GM21737 (cell line): ENCODE measurements around the gene EYA2.

ENCODE experiments used
- ATAC-seq: cut with Tn5 transposase; IDR thresholded peaks from one replicate; pipeline ENCODE4 v1.9.1; 2021; ENCODE audit warnings: mild to moderate bottlenecking, moderate library complexity; ENCODE audit not compliant: unreplicated experiment

The EYA2 gene

GRCh38 chr20:46999801-47000465, 105.3 kb downstream of the EYA2 start:
- ATAC-seq = no peak

DNA sequence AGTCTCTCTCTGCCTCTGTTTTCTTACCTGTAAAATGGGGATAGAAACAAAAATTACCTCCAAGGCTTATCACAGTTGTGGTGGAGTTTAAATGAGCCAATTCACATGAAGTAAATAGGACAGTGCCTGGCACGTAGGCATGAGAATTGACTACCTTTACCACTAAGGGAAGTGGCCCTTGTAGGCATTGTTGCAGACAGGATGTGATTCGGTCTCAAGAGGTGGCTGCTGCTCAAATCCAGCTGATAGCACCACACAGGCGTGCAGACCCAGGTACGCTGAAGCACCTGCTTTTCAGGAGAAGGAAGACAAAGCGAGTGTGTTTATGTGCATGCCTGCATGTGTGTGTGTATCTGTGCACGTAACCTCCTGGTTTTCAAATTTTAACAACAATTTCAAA, 108.6 kb downstream of the EYA2 start:
- no peak for ATAC-seq

DNA sequence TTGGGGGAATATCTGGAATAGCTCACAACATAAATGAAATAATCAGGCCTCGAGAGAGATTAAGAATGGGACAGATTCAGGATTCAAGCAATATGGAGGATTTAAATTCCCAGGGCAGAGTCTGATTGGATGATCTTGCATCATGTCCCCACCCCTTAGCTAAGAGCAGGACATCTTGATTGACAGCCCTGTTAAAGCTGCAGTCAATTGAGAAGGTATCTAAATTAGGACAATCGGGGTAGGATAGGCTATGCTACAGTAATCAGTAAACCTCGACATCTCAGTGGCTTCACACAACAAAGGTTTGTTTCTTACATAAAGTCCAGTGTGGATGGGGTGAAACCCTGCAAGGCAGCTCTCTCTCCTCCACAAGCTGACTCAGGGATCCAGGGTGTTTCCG, 109.5 kb downstream of the EYA2 start:
- ATAC-seq = no peak

- no peak for ATAC-seq
These were observed 113.4 kb downstream of the EYA2 start for GRCh38 chr20:47007826-47008655.

DNA sequence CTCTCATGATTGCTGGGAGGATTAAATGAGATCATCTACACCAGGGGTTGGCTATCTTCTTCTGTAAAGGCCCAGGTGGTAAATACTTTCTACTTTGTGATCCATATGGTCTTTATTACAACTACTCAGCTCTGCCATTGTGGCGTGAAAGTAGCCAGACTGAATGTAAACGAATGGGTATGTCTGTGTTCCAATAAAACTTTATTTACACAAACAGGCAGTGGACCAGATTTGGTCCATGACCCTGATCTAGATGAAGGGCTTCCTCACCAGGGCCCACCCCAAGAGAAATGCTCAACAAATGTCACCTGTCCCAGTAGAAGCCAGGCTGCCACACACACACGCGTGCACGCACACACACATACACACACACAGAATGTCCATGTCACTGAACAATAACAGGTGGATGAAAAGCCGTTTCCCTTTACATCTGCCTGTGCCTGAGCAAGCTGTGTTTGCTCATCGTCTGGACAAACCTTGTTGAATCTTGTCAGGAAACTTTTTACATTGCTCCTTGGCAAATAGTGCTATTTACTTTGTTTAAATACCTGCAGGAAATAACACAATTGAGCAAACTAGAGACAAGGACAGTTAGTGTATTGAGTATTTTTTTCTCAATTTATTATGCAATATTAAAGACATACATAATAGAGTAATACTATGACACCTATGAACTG, 114.3 kb downstream of the EYA2 start:
- no peak for ATAC-seq

DNA sequence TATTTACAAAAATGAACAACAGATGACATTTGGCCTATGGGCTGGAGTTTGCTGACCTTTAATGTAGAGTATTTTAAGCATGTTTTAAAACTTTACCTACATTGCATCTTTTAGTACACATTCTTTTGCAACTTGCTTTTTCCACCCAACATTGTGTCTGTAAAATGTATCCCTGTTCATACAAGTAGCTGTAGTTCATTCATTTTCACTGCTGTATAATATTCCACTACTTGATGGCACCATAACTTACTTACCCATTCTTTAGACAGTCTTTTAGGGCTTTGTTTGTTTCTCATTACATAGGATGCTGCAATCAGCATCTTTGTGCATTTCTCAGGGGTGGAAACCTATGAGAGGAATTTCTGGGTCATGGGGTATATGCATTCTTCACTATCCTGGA, 115.1 kb downstream of the EYA2 start:
- no peak for ATAC-seq

GRCh38 chr20:47011984-47012383, 117.3 kb downstream of the EYA2 start:
- no peak for ATAC-seq

DNA sequence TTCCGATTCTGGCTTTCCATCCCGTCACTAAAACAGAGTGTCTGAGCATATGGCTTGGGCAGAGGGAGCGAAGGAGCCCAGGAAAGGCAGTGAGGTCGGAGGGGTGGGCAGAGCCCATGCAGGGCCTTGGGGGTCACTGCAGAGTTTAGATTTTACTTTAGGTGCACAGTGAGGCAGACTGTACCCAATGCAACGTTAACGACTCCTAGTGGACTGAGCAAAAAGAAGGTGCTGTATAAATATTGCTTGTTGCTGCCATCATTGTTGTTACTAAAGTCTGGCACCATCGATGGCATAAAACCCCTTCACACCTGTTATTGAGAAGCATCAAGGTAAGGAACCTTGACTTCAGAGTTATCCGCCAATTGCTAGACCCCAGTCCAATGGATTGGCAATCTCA, 119.0 kb downstream of the EYA2 start:
- ATAC-seq = no peak

- no peak for ATAC-seq
These were observed 121.5 kb downstream of the EYA2 start for GRCh38 chr20:47016068-47016664.

DNA sequence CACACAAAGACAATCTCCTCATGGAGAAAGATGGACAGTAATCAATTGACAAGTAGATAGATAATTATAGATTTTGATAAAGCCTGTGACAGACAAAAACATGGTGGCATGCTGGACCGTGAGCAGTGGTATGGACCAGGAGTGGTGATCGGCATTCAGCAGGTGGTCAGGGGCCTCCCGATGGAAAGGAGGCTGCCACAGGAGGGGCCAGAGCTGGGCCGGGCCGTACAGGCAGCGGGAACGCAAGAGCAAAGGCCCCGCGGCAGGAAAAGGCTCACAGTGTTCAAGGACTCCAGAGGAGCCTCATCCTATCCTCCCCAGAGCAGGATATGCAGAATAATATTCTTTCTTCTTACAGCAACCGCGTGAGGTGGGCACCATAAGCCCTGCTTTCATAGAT, 123.7 kb downstream of the EYA2 start:
- no peak for ATAC-seq

DNA sequence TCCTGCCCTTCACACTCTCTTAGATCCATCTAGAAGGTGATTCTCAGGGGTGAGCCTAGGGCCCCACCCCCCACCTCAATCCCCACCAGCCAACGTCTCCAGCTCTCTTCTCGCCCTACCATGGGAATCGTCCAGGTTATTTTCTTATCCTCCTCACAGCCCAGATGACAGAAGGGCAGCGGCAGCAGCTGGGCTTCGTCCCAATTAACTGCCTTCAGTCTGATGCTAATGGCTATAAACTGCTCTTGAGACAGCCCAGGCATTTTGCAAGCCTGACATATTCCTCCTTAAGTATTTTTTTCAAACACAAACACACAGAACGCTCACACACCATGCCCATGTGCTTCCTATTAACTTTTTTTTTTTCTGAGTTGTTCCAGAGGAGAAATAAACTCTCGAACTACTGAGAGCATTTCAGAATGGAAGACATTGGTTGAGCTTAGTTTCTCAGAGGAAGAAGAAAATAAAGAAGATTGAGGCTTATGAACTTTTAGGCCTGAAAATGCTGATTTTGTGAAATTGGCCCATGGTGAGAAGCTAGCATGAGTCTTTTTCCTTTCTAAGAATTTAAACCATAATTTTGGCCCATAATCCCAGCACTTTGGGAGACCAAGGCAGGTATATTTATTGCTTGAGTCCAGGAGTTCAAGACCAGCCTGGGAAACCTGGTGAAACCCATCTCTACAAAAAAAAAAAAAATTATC, 124.6 kb downstream of the EYA2 start:
- no peak for ATAC-seq

- ATAC-seq = no peak
These were observed 125.6 kb downstream of the EYA2 start for GRCh38 chr20:47020231-47020630.

GRCh38 chr20:47021850-47022249, 127.2 kb downstream of the EYA2 start:
- no peak for ATAC-seq

GRCh38 chr20:47024461-47024937, 129.9 kb downstream of the EYA2 start:
- no peak for ATAC-seq

- ATAC-seq = no peak
These were observed 132.4 kb downstream of the EYA2 start for GRCh38 chr20:47027042-47027441.

DNA sequence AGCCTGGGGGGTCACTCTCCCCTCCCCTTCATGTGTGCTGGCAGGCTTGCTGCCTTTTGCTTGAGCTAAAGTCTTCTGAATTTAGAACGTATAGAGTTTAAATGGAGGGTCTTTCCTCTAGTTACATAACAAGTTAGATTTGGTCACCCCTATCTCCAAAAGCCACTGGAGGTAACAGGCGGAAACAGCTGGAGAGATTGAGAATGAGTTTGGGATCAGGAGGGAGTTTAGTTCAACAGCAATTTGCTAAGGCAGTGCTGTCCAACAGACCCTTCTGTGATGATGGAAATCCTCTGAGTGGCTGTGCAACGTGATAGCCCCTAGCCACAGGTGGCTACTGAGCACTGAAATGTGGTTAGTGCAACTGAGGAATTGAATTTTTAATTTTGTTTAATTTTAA, 132.8 kb downstream of the EYA2 start:
- ATAC-seq = no peak

- no peak for ATAC-seq
These were observed 133.8 kb downstream of the EYA2 start for GRCh38 chr20:47028487-47028886.

- no peak for ATAC-seq
These were observed 135.2 kb downstream of the EYA2 start for GRCh38 chr20:47029845-47030244.

GRCh38 chr20:47030271-47030810, 135.7 kb downstream of the EYA2 start:
- no peak for ATAC-seq

DNA sequence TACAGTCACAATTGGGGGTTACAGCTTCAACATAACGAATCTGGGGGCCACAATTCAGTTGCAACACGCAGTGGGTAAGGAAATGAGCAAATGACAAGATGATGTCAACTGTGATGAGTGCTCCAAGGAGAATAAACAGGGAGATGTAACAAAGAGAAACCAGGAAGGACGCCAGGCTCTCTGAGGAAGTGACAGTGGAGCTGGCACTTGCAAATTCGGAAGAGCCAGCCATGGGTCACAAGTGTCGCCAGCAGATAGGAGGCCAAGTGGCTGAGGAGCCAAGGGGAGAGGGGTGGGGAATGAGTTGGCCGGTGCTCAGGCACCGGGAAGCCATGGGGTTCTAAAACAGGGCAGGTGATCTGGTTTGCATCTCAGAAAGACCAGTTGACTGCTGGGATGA, 136.4 kb downstream of the EYA2 start:
- no peak for ATAC-seq

DNA sequence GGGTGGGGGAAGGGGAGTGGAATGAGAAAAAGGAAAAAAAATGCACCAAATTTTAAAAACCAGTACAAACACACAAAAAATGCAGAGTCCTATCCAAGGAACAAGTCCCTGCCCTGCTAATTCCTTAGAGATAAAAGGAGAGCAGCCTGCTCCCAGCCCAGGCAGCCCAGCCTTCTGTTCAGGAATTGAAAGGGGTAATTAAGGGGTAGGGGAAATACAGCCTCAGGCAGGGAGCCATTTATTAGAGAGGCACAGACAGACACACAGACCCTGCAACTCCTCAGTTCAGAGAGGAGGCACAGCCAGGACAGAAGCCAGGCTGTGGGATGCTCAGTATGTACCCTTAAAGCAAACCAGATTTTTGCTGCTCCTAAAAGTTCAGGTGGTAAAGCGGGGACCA, 137.2 kb downstream of the EYA2 start:
- no peak for ATAC-seq
